ENCODE data around the gene GMDS. TPM values are rescaled to one million over a fixed set of nuclear protein-coding genes. Genes with fewer than 3 reads are reported as not detected.

GMDS gene
- total and polyA plus RNA-seq, 2 of the 8 experiments (the other 6 are each of a cell fraction or from before 2014, with no cell fraction given) = 16.8 to 50.0 TPM

- Histone ChIP-seq H3K9me3 (ENCODE audit: insufficient read depth in 2 of 2, low read depth in 1 of 2, low read length in 1 of 2) (no peaks in the 10 kb centered on the region), H4K8ac (ENCODE audit: extremely low read depth, insufficient read depth, low read length) (peak overlapping the region; percentile 31), H3K4me3 (ENCODE audit: extremely low read depth in 1 of 4, insufficient read depth in 2 of 4, low read depth in 3 of 4, low read length in 4 of 4) (peak overlapping the region in 1 of 4 experiments; percentile 57; a peak in 1 of 8 replicates), H2BK20ac (ENCODE audit: low read length) (no peak overlapping the region), H3K18ac (ENCODE audit: extremely low read depth, low read length) (no peak overlapping the region; the same call in 1 of the 2 replicates), H3K79me2 (ENCODE audit: control insufficient read depth in 1 of 2, insufficient read depth in 2 of 2, low read length in 2 of 2) (no peaks in the 10 kb centered on the region), H3K27me3 (replicated peaks in 1 of 4; ENCODE audit: control insufficient read depth in 3 of 4, extremely low read depth in 1 of 4, insufficient read depth in 3 of 4, low read length in 3 of 4) (peaks cover 99 to 100% (median 100%) of the 10 kb centered on the region in 4 experiments), H3K4ac (replicated peaks; ENCODE audit: insufficient read length, low read depth, low read length) (no peak overlapping the region), H3K14ac (ENCODE audit: insufficient read length) (no peak overlapping the region), H2BK15ac (ENCODE audit: low read length) (no peak overlapping the region), H2AFZ (ENCODE audit: low read length) (no peak overlapping the region), H2BK120ac (replicated peaks; ENCODE audit: low read depth, low read length) (no peak overlapping the region), H4K5ac (ENCODE audit: insufficient read length, low read depth, low read length) (no peak overlapping the region), H3K56ac (replicated peaks; ENCODE audit: insufficient read length, low read depth, low read length) (no peak overlapping the region), H4K91ac (replicated peaks; ENCODE audit: insufficient read length, low read length) (no peak overlapping the region), H2BK5ac (ENCODE audit: low read depth, low read length) (no peak overlapping the region), H2AK5ac (ENCODE audit: low read depth, low read length) (no peak overlapping the region), H3K27ac (ENCODE audit: low read depth, low read length) (no peak overlapping the region), H3K9ac (replicated peaks in 1 of 4; ENCODE audit: extremely low read depth in 1 of 4, low read depth in 3 of 4, low read length in 3 of 4) (no peak overlapping the region; a peak in 1 of 7 replicates), H3K4me2 (ENCODE audit: insufficient read depth in 1 of 2, low read depth in 2 of 2, low read length in 2 of 2) (peak overlapping the region; percentile 59 to 87; a peak in 3 of 4 replicates), H3K23ac (ENCODE audit: insufficient read length) (no peak overlapping the region), H3K36me3 (ENCODE audit: control insufficient read depth in 2 of 4, insufficient read depth in 4 of 4, low read length in 3 of 4) (peaks cover 0 to 14% (median 0%) of the 10 kb centered on the region in 4 experiments; a peak in 1 of 8 replicates), H4K20me1 (replicated peaks in 1 of 2; ENCODE audit: control insufficient read depth in 1 of 2, insufficient read depth in 2 of 2, low read length in 2 of 2) (peaks cover 37 to 47% of the 10 kb centered on the region in 2 experiments), H2BK12ac (ENCODE audit: low read depth, low read length) (no peak overlapping the region), H3K79me1 (ENCODE audit: low read depth, low read length) (no peaks in the 10 kb centered on the region), H3K23me2 (ENCODE audit: low read depth, low read length) (peaks cover 11% of the 10 kb centered on the region; the same call in 1 of the 2 replicates), H3K4me1 (replicated peaks in 1 of 4; ENCODE audit: control insufficient read depth in 3 of 4, insufficient read depth in 4 of 4, low read length in 3 of 4) (peaks cover 0 to 22% (median 10%) of the 10 kb centered on the region in 4 experiments; a peak in 6 of 7 replicates)
- POLR2A ChIA-PET (ENCODE audit: partially characterized antibody) = interaction anchor here (3.1 kb wide), 1 partner anchor 11 kb away, joined by 18 read pairs; no protein-coding TSS in a partner anchor
- 14% methylated on average over 25 of the region's 31 CpGs; no CpG with 5 or more reads in 1 of the 2 experiments for WGBS, 2 experiments (ENCODE audit: extremely low coverage in 1 of 2, insufficient coverage in 1 of 2, insufficient read length in 1 of 2, insufficient replicate concordance in 2 of 2, low coverage in 1 of 2, low lambda C conversion rate in 2 of 2, missing lambda C conversion rate in 1 of 2)
- no peak for DNase-seq (ENCODE audit: low read depth in 1 of 2, low spot score in 2 of 2)
- CTCF ChIA-PET (ENCODE audit: partially characterized antibody) = interaction anchor here (0.9 to 4.4 kb wide), 6 partner anchors 11 to 68 kb away, joined by 3 to 30 read pairs (median 10); no protein-coding TSS in a partner anchor
- peak; percentile 92 for TF ChIP-seq RNF2 (IDR thresholded peaks at IDR 0.05; ENCODE audit: borderline replicate concordance, low read depth, low read length, missing control alignments, poor library complexity, severe bottlenecking)
- TF ChIP-seq RAD21 (IDR thresholded peaks at IDR 0.05 in 1 of 2, conservative IDR thresholded peaks at IDR 0.05 in 1 of 2; ENCODE audit: low read depth in 2 of 2, low read length in 2 of 2) = no peak
- TF ChIP-seq BRCA1 (IDR thresholded peaks at IDR 0.05; ENCODE audit: low read depth, low read length) = no peak
- no peak for TF ChIP-seq GABPA (IDR thresholded peaks at IDR 0.05; ENCODE audit: borderline replicate concordance, insufficient read depth, low read length)
- TF ChIP-seq POLR2AphosphoS5 (IDR thresholded peaks at IDR 0.05; ENCODE audit: low read depth, low read length) = no peak
- TF ChIP-seq SUZ12 (IDR thresholded peaks at IDR 0.05; ENCODE audit: low read length) = peak; percentile 17; the same call in 1 of the 2 replicates
- no peak for TF ChIP-seq TEAD4 (IDR thresholded peaks at IDR 0.05; ENCODE audit: low read depth, low read length)
- TF ChIP-seq ATF2 (IDR thresholded peaks at IDR 0.05; ENCODE audit: low read length) = no peak
- TF ChIP-seq BACH1 (IDR thresholded peaks at IDR 0.05; ENCODE audit: low read length) = no peak
- no peak for FAIRE-seq
These were observed 626.9 kb downstream of the GMDS start for GRCh38 chr6:1618311-1619097.
